Brain microvascular endothelial cell (primary cell): Measurements from ENCODE around the gene LETM1.

Experiments used
- DNase-seq: peaks from one replicate; pipeline ENCODE4 v3.0.0-alpha.2; 2020
- H3K27ac ChIP-seq: fragments of 250-450 bp; sonication (Bioruptor Pico); 2 replicates; pipeline ENCODE4 v1.5.1; 2020; ENCODE audit warnings: mild to moderate bottlenecking, moderate library complexity
- H3K27me3 ChIP-seq: fragments of 250-450 bp; sonication (Bioruptor Pico); replicated peaks from 2 replicates; pipeline ENCODE4 v1.5.1; 2020; ENCODE audit warnings: mild to moderate bottlenecking
- H3K36me3 ChIP-seq: fragments of 250-450 bp; sonication (Bioruptor Pico); replicated peaks from 2 replicates; pipeline ENCODE4 v1.5.1; 2020; ENCODE audit warnings: mild to moderate bottlenecking
- H3K4me3 ChIP-seq: 2 replicates; pipeline ENCODE4 v1.5.1; 2011; ENCODE audit warnings: low read depth, mild to moderate bottlenecking, control low read depth, low read length, moderate library complexity
- in situ Hi-C: cut with HindIII; loops from 2 replicates; pipeline ENCODE4 v1.10.0; 2017; ENCODE audit warnings: low sequenced_read_pairs, low pct_ligation_motif_present
- TF ChIP-seq, protein P1 (sequence below): IDR thresholded peaks from 2 replicates; pipeline ENCODE4 v1.5.1; 2011; ENCODE audit warnings: low read depth, mild to moderate bottlenecking, moderate library complexity, low read length, control low read depth, inconsistent platforms; ENCODE audit errors: missing control alignments

Gene LETM1

DNA sequence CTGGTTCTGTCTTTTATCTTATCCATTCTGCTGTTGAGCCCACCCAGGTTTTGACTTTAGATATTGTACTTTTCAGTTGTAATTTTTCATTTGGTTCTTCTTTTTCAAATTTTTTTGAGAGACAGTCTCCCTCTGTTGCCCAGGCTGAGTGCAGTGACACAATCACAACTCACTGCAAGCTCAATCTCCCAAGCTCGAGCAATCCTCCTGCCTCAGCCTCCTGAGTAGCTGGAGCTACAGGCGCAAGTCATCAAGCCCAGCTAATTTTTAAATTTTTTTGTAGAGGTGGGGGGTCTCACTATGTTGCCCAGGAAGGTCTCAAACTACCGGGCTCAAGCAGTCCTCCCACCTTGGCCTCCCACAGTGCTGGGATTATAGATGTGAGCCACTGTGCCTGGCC is 25.7 kb downstream of the LETM1 start:
- DNase-seq: no peak
- in situ Hi-C loops: no loop called here
- Histone ChIP-seq H3K36me3 (peaks cover 57% of the 10 kb centered on the region), H3K4me3 (no peak overlapping the region), H3K27ac (no peak overlapping the region), H3K27me3 (no peaks in the 10 kb centered on the region)
- TF ChIP-seq, protein P1, sequence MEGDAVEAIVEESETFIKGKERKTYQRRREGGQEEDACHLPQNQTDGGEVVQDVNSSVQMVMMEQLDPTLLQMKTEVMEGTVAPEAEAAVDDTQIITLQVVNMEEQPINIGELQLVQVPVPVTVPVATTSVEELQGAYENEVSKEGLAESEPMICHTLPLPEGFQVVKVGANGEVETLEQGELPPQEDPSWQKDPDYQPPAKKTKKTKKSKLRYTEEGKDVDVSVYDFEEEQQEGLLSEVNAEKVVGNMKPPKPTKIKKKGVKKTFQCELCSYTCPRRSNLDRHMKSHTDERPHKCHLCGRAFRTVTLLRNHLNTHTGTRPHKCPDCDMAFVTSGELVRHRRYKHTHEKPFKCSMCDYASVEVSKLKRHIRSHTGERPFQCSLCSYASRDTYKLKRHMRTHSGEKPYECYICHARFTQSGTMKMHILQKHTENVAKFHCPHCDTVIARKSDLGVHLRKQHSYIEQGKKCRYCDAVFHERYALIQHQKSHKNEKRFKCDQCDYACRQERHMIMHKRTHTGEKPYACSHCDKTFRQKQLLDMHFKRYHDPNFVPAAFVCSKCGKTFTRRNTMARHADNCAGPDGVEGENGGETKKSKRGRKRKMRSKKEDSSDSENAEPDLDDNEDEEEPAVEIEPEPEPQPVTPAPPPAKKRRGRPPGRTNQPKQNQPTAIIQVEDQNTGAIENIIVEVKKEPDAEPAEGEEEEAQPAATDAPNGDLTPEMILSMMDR: no peak

DNA sequence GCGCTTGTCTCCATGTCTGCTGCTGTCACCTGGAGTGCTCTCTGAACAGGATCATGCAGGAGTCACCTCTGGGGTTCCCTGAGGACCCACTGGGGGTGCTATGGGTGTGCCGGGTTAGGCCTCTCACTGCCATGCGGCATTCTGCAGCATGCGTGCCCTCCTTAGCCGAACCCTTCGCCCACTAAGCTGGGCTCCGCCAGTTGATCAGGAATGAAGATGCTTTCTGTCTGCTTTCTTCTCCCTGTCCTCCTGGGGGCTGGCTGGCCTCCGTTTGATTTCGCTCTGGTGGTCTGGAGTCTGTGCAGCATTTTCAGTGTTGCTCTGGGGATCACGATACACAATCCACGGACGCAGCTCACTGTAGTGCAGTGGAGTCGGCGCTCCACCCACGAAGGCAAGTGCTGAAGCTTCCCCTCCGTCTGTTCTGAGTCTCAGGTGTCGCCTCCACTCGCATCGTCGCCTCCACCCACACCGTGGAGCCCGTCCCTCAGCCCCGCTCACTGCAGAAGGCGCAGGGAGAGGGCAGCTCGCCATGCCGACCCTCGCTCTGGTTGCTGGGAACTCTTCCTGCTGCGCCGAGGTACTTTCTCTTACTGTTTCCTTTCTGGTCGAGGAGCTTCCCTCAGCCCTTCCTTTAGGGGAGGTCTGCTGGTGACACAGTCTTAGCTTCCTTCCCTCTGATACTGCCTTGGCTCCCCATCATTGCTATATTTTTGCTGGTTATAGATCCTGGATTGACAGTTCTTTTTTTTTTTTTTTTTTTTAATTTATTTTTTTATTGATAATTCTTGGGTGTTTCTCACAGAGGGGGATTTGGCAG is 29.2 kb downstream of the LETM1 start:
- peaks cover 59% of the 10 kb centered on the region for H3K36me3 ChIP-seq

DNA sequence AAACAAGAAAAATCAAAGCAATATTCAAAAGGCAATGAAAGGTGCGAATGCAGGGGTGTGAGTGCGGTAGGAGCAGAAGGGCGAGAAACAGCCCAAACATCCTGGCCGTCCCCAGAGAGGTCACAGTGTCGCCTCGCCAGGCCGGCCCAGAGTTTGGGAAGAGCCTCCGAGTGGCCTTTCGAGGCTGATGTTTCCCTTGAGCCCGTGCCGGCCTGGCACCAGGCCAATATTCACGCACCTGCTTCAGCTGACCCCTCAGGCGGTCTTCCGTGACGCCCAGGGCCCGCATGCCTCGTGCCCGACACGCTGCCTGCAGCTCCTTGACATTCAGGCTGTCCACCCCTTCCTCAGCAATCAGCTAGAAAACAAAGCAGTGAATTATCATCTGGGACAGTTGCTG is 30.6 kb downstream of the LETM1 start:
- H3K36me3 ChIP-seq: peaks cover 60% of the 10 kb centered on the region
- TF ChIP-seq, protein P1: no peak
- in situ Hi-C loops: no loop called here
- H3K27me3 ChIP-seq: no peaks in the 10 kb centered on the region
- no peak overlapping the region for H3K27ac ChIP-seq
- no peak for DNase-seq
- H3K4me3 ChIP-seq: no peak overlapping the region

More for the DNA sequence above, 29.2 kb downstream of the LETM1 start:
- Histone ChIP-seq H3K27me3 (no peaks in the 10 kb centered on the region), H3K4me3 (no peak overlapping the region), H3K27ac (no peak overlapping the region)
- DNase-seq: no peak
- TF ChIP-seq, protein P1: no peak
- in situ Hi-C loops: no loop called here

DNA sequence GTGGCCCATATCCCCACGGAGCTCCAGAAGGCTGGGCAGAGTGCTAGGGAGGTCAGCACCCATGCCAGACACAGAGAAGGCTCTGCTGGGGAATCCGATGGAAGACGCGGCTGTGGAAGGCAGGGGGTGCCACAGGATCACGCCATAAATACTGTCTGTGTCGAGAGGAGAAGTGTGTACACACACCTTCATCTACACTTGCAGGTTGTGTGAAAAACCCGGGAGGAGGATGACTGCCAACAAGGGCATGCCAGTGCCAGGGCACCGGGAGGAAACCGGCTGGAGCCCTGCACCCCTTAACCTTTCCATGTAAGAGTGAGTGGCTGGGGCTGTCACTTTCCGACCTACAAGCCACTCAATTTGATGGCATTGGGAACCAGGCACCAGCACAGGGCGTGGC is 31.2 kb downstream of the LETM1 start:
- Histone ChIP-seq H3K27ac (no peak overlapping the region), H3K36me3 (peaks cover 64% of the 10 kb centered on the region), H3K4me3 (no peak overlapping the region), H3K27me3 (no peaks in the 10 kb centered on the region)
- in situ Hi-C loops: no loop called here
- no peak for DNase-seq
- TF ChIP-seq, protein P1: no peak

DNA sequence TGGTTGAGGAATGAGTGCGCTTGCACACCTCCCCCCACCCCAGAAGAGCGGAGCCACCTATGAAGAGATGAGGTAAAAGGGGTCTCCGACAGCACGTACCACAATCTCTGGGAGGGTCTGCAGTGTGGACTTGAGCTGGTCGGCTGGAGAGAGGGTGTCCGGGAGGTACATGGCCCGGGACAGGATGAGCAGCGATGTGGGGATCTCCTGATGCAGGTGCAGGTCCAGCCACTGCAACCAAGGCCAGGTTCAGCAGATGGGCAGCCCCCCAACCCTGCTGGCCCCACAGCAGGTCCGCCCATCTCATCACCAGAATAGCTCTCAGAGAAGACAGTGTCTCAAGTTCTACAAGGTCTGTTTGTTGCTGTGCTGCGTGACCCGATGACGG is 32.4 kb downstream of the LETM1 start:
- DNase-seq: no peak
- Histone ChIP-seq H3K27ac (no peak overlapping the region), H3K36me3 (peaks cover 76% of the 10 kb centered on the region), H3K27me3 (no peaks in the 10 kb centered on the region), H3K4me3 (no peak overlapping the region)
- in situ Hi-C loops: no loop called here
- TF ChIP-seq, protein P1: no peak
